Skin of body (tissue), 2 donors: Measurements from ENCODE around the gene NUAK1. TPM values are rescaled to one million over a fixed set of nuclear protein-coding genes. Genes with fewer than 3 reads are reported as not detected.

Experiments
- DNase-seq: peaks from one replicate; lab custom pipeline; 2025; lab: John Stamatoyannopoulos, UW
- total RNA-seq: library from RNA; depleted of rRNA; stranded (reverse); fragments of >200 nt; gene quantifications from one replicate; pipeline ENCODE4 v1.2.3, GENCODE V29; 2014

Gene NUAK1
- 24.5 TPM for total RNA-seq

- peak; percentile 75 for DNase-seq
Measured at GRCh38 chr12:106138633-106139421, at the start of gene NUAK1. TSS of gene NUAK1 (minus strand) at chr12:106138954. CDS start at chr12:106138653, 301 bp downstream.

- DNase-seq: no peak
Measured at GRCh38 chr12:106188256-106188655, 49.5 kb upstream of the NUAK1 start.

DNA sequence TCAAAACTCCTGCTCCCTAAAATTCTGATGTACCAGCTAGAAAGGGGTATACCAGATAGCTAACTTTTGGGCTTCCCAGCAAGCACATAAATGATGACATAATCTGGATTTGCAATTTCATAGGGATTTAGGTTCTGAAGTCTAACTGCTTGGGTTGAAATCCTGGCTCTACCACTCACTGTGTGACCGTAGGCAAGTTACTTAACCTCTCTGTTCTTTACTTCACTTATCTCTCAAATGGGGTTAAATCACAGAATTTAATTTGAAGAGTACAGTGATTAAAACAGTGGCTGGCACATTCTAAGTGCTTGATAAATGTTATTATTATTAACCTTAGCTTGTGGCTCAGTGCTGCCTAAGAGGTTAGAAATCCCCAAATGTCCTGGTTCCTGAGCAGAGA lies 49.1 kb upstream of the NUAK1 start:
- no peak for DNase-seq

- no peak for DNase-seq
Measured at GRCh38 chr12:106187155-106187789, 48.5 kb upstream of the NUAK1 start.

GRCh38 chr12:106183735-106184134 lies 45.0 kb upstream of the NUAK1 start:
- DNase-seq: no peak

- no peak for DNase-seq
Measured at GRCh38 chr12:106181401-106182114, 42.8 kb upstream of the NUAK1 start.

- peak; percentile 57 for DNase-seq
Measured at GRCh38 chr12:106179086-106179485, 40.3 kb upstream of the NUAK1 start.

DNA sequence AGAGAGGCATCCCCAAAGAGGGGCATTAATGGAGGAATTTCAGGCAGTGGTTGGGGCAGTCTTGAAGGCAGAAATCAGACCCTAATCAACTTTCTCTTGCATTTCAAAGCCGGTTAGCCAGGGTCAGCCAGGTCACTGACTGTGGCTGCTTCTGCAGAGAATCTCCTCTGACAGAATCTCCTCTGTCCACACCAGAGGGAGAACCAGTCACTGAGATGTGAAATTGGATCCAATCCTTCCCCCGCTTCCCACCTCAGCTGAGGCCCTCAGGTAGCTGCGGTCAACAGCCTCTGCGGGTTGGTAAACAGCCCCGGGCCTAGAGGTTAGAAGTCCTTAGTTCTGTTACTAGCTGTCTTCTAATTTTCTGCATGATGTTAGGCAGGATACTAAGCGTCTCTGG lies 39.8 kb upstream of the NUAK1 start:
- DNase-seq: no peak

DNA sequence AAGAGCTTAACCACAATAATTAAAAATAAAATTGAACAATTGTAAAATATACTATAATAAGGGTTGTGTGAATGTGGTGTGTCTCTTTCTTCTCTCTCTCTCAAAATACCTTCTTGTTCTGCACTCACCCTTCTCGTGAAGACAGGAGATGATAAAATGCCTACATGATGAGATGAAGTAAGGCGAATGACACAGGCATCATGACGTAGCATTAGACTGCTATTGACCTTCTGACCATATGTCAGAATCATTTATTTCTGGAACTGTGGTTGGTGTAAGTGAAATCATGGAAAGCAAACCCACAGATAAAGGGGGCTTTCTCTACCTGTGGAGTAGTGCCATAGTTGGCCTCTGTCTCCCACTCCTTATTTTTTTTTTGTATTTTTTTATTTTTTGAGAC lies 37.8 kb upstream of the NUAK1 start:
- DNase-seq: no peak

- DNase-seq: no peak
Measured at GRCh38 chr12:106174876-106175275, 36.1 kb upstream of the NUAK1 start.

DNA sequence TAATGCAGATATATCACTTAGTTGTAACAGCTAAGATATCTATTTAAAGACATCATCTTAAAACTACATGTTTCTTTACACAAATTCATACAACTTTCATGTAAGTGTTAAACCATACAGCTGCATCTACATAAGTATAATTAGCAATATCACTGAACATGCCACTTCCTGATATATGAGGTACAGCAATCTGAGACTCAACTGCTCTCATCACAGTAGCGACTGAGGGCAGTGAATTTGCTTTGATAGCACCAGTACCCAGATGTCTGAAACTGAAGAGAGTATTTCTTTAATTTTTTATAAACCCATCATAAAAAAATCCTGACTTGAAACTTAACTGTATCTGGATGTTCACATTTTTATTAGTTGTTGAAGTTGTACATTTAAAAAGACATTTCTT lies 34.7 kb upstream of the NUAK1 start:
- DNase-seq: no peak

DNA sequence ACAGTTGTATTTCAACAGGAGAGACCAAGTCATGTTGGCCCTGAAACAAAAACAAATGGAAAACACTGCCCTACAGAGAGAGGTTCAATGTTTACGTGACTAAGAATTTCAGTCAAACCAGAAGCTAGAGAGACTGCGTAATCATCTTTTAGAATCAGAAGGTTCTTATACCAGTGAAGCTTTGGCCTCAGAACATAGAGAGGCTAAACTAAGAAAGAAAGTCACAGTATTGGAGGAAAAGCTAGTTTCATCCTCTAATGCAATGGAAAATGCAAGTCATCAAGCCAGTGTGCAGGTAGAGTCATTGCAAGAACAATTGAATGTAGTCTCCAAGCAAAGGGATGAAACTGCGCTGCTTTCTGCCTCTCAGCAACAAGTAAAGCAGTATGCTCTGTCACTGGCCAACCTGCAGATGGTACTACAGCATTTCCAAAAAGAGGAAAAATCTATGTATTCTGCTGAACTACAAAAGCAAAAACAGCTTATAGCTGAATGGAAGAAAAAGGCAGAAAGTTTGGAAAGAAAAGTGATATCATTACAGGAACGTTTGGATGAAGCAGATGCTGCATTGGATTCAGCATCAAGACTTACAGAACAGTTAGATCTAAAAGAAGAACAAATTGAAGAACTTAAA lies 32.5 kb upstream of the NUAK1 start:
- DNase-seq: peak; percentile 34

DNA sequence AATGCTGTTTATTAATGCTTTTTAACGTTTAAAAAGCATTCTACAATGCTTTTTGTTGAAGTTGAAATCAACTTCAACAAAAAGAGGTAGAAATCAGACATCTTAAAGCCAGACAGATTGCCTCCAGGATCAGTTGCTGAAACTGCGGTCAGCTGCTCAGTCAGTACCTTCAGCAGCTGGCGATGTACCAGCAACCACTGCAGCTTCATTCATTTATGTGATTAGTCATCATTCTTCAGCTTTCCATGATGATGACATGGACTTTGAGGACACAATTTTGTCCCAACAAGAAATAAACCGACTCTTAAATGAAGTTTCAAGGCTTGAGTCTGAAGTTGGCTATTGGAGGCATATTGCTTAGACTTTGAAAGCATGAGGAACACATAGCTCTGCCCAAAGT lies 31.5 kb upstream of the NUAK1 start:
- no peak for DNase-seq

- no peak for DNase-seq
Measured at GRCh38 chr12:106163712-106164111, 25.0 kb upstream of the NUAK1 start.

DNA sequence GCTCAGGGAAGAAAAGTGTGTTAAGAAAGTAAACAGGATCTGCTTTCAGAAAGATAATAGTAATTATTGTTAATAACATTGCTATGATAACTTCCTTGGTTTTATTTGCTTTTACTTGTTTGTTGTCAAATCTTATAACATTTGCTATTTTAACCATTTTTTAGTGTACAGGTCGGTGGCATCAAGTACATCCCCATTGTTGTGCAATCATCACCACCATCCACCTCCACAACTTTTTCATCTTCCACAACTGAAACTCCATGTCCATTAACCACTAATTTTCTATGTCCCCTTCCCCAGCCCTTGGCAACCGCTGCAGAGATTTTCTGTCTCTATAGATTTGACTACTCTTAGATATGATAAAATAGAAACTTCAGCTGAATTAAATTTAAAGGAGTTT lies 22.7 kb upstream of the NUAK1 start:
- no peak for DNase-seq

DNA sequence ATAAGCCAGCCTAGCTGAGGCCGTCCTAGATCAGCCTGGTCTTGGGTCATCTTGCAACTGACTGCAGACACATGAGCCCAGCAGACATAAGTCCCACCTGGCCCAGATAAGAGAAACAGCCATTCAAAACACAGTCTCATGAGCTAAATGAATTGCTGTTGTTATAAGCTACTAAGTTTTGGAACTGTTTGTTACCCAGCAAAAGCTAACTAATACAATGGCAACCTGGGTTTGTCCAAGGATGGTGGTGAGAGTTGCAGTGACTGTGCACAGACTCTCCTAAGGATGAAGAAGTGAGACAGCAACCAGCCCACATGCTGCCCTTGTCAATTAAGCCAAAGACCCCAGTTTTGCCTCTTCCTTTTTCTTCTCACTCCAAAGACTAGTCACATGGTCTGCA lies 22.2 kb upstream of the NUAK1 start:
- no peak for DNase-seq

GRCh38 chr12:106157802-106158201 lies 19.0 kb upstream of the NUAK1 start:
- DNase-seq: no peak

DNA sequence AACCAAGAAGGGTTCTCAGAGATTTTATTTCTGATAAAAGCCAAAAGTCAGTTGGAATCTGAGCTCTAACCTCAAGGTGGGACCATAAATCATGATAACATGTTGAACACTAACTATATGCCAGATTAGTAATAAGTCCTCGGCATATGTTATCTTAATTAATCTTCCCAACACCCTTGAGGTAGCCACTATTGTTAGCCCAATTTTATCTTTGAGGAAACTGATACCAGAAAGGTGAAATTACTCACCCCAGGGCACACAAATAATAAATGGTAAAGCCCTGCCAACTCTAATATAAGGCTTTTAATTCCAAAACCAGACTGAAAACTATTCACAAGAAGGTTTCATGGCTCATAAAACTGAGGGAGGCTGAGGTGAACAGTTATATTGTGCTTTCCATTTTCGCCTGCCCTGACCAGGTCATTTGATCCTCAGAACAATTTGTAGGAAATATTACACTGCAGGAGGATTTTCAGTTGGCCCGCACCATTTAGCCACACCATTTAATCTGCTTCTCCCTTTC lies 16.1 kb upstream of the NUAK1 start:
- no peak for DNase-seq

- no peak for DNase-seq
Measured at GRCh38 chr12:106152334-106152733, 13.6 kb upstream of the NUAK1 start.

- DNase-seq: no peak
Measured at GRCh38 chr12:106150555-106150954, 11.8 kb upstream of the NUAK1 start.

- no peak for DNase-seq
Measured at GRCh38 chr12:106149096-106149784, 10.5 kb upstream of the NUAK1 start.
